ENCODE data around the gene MCEE.

The MCEE gene

DNA sequence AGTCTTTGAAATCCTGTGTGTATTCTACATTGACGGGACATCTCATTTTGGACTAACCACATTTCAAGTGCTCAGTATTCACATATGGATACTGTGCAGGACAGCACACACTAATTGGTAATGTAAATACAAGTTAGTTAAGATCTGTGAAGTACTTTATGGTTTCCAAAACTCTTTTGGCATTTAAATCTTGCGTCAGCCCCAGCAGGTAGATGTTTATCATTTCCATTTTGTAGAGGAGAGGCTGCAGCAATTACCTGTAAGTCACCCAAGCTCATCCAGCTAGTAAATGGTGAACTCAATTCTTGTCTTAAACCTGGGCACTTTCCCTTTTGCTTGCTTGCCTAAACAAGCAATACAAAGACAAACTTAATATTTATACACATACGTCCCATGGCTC, 63.2 kb downstream of the MCEE start:
- TF ChIP-seq NFRKB (IDR thresholded peaks at IDR 0.05) = no peak
- no peak for TF ChIP-seq FOXM1 (IDR thresholded peaks at IDR 0.05; ENCODE audit: borderline replicate concordance)
- no peak for TF ChIP-seq BHLHE40 (IDR thresholded peaks at IDR 0.05; ENCODE audit: borderline replicate concordance)
- no peak for TF ChIP-seq SUZ12 (IDR thresholded peaks at IDR 0.05)
- POLR2A ChIA-PET = interaction anchor here (1.0 to 4.3 kb wide), 2 partner anchors 7 to 53 kb away, joined by 3 to 24 read pairs; no protein-coding TSS in a partner anchor
- CTCF ChIA-PET = no interaction called here
- DNase-seq (ENCODE audit: extremely low spot score) = no peak

DNA sequence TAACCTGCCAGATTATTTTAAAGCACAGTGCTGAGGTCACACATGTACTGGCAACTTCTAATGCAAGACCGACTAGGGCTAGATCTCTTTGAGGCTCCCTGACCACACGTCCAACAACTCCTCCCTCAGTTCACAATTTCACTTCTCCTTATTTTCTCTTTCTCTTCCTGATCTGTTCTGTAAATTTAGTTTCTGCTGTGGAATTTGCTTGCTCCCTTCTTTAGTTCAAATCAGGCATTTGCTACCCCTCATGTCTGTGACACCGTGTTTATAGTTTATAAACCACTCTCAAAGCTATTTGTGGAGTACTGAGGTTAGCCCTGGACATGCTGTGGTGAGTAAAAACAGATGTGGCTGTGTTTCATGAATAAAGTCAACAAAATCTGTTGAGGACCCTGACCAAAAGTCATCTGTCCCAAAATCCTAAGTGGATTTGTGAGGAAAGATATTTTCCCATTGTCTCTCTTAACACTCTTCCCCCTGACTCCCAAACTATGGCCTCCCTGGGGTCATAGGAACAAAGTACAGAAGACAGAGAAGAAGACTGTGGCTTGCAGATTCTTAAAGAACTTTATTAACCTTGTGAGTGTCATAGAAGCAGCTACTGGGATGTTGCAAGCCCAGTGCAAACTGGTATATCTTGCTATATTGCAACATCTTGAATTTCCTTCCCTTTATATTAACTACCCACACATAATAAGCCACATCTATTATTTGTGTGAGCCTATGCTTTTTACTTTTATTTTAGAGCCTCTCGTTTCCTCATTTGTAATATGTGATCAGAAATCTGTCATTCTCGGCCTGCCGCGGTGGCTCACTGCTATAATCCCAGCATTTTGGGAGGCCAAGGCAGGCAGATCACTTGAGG, 65.0 kb downstream of the MCEE start:
- TF ChIP-seq HDGF (IDR thresholded peaks at IDR 0.05; ENCODE audit: borderline replicate concordance) (no peak), ARNT (IDR thresholded peaks at IDR 0.05) (no peak), SP1 (IDR thresholded peaks at IDR 0.05) (no peak)
- CTCF ChIA-PET = interaction anchor here (1.0 kb wide), 1 partner anchor 117 kb away, joined by 4 read pairs; no protein-coding TSS in a partner anchor
- POLR2A ChIA-PET = no interaction called here
- no peak for DNase-seq (ENCODE audit: extremely low spot score)

DNA sequence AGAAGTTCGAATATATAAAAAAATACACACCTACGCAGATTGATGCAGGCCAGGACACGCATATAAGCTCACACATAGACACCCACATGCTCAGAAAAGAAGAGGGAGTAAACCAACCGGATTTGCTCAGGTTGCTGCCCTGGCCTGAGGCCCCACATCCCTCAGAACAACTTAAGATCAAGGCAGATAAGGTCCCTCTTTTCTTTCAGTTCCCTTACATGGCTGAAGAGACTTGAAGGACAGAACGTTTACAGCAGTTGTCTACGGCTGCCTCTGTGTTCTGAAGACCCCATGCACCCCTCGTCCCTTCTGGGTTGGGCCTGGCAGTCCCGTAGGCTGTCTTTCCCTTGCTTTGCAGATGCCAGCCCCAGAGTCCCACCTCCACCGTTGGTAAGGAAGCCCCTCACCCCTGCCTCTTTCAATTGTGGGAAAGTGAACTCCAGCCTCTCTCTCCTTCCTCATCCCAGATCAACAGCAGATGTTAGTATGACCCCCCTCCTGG, 65.9 kb downstream of the MCEE start:
- ChIA-PET POLR2A (no interaction called here), CTCF (interaction anchor here (1.0 kb wide), 1 partner anchor 116 kb away, joined by 4 read pairs; no protein-coding TSS in a partner anchor)
- DNase-seq (ENCODE audit: extremely low spot score) = no peak
- TF ChIP-seq TARDBP (IDR thresholded peaks at IDR 0.05) (no peak), FOXK2 (IDR thresholded peaks at IDR 0.05) (no peak)

DNA sequence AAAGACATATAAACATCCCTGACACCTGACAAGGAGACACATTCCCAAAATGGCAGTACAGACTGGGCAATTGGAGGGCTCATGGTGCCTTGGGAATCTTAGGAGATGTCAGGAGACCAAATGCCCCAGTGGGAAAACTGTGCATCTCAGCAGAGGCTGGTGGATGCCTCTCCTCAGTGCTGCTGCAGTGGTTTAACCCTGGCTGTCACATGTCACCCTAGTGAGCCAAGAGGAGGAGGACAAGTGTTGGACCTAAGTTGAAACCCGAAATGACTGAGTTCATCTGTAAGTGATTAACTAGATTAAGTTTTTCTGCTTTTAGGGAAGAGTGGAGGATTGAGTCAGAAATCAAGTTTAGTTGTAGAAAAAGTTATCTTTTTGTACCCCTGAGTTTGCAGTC, 66.8 kb downstream of the MCEE start:
- POLR2A ChIA-PET = no interaction called here
- CTCF ChIA-PET = no interaction called here
- TF ChIP-seq SP1 (IDR thresholded peaks at IDR 0.05) (no peak), HDGF (IDR thresholded peaks at IDR 0.05; ENCODE audit: borderline replicate concordance) (no peak), ZNF384 (IDR thresholded peaks at IDR 0.05) (no peak), CTBP1 (IDR thresholded peaks at IDR 0.05; ENCODE audit: borderline replicate concordance) (no peak), ARNT (IDR thresholded peaks at IDR 0.05) (no peak), NFRKB (IDR thresholded peaks at IDR 0.05) (no peak), ELF4 (IDR thresholded peaks at IDR 0.05) (no peak), FOXM1 (IDR thresholded peaks at IDR 0.05; ENCODE audit: borderline replicate concordance) (no peak), FOXK2 (IDR thresholded peaks at IDR 0.05) (no peak), BHLHE40 (IDR thresholded peaks at IDR 0.05; ENCODE audit: borderline replicate concordance) (no peak), TARDBP (IDR thresholded peaks at IDR 0.05) (no peak), L3MBTL2 (conservative IDR thresholded peaks at IDR 0.05) (no peak), SUZ12 (IDR thresholded peaks at IDR 0.05) (no peak)
- TF ChIP-seq, protein P1, sequence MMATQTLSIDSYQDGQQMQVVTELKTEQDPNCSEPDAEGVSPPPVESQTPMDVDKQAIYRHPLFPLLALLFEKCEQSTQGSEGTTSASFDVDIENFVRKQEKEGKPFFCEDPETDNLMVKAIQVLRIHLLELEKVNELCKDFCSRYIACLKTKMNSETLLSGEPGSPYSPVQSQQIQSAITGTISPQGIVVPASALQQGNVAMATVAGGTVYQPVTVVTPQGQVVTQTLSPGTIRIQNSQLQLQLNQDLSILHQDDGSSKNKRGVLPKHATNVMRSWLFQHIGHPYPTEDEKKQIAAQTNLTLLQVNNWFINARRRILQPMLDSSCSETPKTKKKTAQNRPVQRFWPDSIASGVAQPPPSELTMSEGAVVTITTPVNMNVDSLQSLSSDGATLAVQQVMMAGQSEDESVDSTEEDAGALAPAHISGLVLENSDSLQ (IDR thresholded peaks at IDR 0.05) = no peak
- no peak for DNase-seq (ENCODE audit: extremely low spot score)

DNA sequence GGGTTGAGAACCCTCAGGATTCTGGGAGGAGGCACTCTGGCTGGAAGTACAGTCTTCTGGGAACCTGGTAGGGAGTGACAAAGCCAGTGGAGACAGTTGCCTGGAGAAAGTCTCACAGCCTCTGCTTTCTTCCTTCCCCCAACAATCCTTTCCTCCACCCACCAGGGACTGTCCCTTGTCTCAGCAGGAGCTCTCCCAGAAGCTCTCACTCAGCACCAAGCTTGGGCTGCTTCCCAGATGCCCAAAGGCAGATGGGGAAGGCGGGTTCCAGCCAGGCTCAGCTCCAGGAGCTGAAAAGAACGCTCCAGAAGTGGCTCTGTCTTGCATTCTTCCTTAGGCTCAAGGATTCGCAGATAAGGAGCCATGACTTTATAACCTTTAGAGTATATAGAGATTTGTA, 69.2 kb downstream of the MCEE start:
- no peak for DNase-seq (ENCODE audit: extremely low spot score)
- TF ChIP-seq SUZ12 (IDR thresholded peaks at IDR 0.05) = no peak
- no peak for TF ChIP-seq HDGF (IDR thresholded peaks at IDR 0.05; ENCODE audit: borderline replicate concordance)
- no peak for TF ChIP-seq NFRKB (IDR thresholded peaks at IDR 0.05)
- ChIA-PET CTCF (no interaction called here), POLR2A (interaction anchor here (4.3 kb wide), 1 partner anchor 8 kb away, joined by 24 read pairs; the partner anchor contains the start of gene NAGK)

DNA sequence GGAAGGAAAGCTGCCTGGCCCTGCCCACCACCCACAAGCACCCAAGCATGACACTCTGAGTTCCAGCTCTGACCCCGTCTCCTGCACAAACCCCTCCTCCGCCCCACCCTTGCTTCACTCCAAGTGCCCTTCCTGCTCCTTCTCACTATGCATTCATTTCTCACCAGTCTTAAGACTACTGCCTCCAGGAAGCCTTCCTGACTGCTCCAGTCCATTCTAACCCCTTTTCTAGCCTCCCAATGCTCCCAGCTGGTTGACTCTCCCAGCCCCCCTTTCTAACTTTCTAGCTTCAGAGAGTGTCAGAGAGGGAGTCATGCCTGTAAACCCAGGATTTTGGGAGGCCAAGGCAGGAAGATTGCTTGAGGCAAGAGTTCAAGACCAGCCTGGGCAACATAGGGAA, 69.8 kb downstream of the MCEE start:
- ChIA-PET CTCF (no interaction called here), POLR2A (interaction anchor here (4.3 kb wide), 1 partner anchor 8 kb away, joined by 24 read pairs; the partner anchor contains the start of gene NAGK)
- TF ChIP-seq NFRKB (IDR thresholded peaks at IDR 0.05) (no peak), CTBP1 (IDR thresholded peaks at IDR 0.05; ENCODE audit: borderline replicate concordance) (no peak), SP1 (IDR thresholded peaks at IDR 0.05) (no peak), ELF4 (IDR thresholded peaks at IDR 0.05) (no peak), FOXM1 (IDR thresholded peaks at IDR 0.05; ENCODE audit: borderline replicate concordance) (no peak), LEF1 (IDR thresholded peaks at IDR 0.05; ENCODE audit: borderline replicate concordance) (no peak), L3MBTL2 (conservative IDR thresholded peaks at IDR 0.05) (no peak), SUZ12 (IDR thresholded peaks at IDR 0.05) (no peak), ARNT (IDR thresholded peaks at IDR 0.05) (no peak), FOXA1 (IDR thresholded peaks at IDR 0.05) (no peak), HDGF (IDR thresholded peaks at IDR 0.05; ENCODE audit: borderline replicate concordance) (no peak), BHLHE40 (IDR thresholded peaks at IDR 0.05; ENCODE audit: borderline replicate concordance) (no peak), FOXK2 (IDR thresholded peaks at IDR 0.05) (no peak)
- no peak for DNase-seq (ENCODE audit: extremely low spot score)
